Pancreas (tissue), 10 donors: ENCODE measurements around the gene HIVEP1. TPM values are rescaled to one million over a fixed set of nuclear protein-coding genes. Genes with fewer than 3 reads are reported as not detected.

Source experiments
- ATAC-seq, 4 donors: fragments of 200-7000 bp; cut with Tn5 transposase; one replicate each; pipeline versions ENCODE4 v1.8.0 to v1.9.1; 2020; ENCODE audit warnings: mild to moderate bottlenecking in 4 of 4, moderate library complexity in 4 of 4
- DNase-seq, 6 donors: peaks; one replicate each; pipeline ENCODE4 v3.0.0-alpha.2; 2020
- FAIRE-seq: peaks from 2 replicates; lab custom pipeline; 2012; peaks lifted over from hg19 to GRCh38; lab: Jason Lieb, UNC
- H3K27ac ChIP-seq, 4 donors: fragments of 200-600 bp; sonication (generic); 1 replicate in 3 of 4; 2 replicates in 1 of 4; pipeline versions ENCODE4 v1.5.0 to v1.8.0; 2020
- H3K27me3 ChIP-seq, 4 donors: fragments of 200-600 bp; one replicate each; pipeline ENCODE4 v1.8.0; 2021
- H3K36me3 ChIP-seq, 3 donors: fragments of 200-600 bp; sonication (generic) in 1 of 3; one replicate each; pipeline versions ENCODE4 v1.5.0 to v1.8.0; 2020 to 2021
- H3K4me1 ChIP-seq, 3 donors: fragments of 200-600 bp; one replicate each; pipeline ENCODE4 v1.8.0; 2021
- H3K4me3 ChIP-seq, 4 donors: fragments of 200-600 bp; sonication (generic) in 2 of 4; one replicate each; pipeline versions ENCODE4 v1.5.0 to v1.8.0; 2020 to 2021
- H3K9me3 ChIP-seq, 4 donors: fragments of 200-600 bp; one replicate each; pipeline ENCODE4 v1.8.0; 2021
- WGBS, 2 donors: extraction: QIAGEN DNeasy Blood & Tissue Kit; methylation state at CpG; one replicate each; pipeline ENCODE4 v1.1.7; 2013; 5-methylcytosine and 5-hydroxymethylcytosine counted together
- intact Hi-C, 3 donors: fragments of 100-400 bp; cut with DNase I; formaldehyde crosslinking; loops; one replicate each; pipeline versions ENCODE4 v1.11.1 to v1.14.2; 2022
- polyA plus RNA-seq, 2 donors: library from polyadenylated mRNA; stranded (reverse); fragments of 200-250 nt; gene quantifications; one replicate each; pipeline ENCODE4 v1.2.3, GENCODE V29; 2013
- total RNA-seq, 6 donors: library from RNA; stranded (reverse); fragmentation: NEBNext Ultra II Directional in 4 of 6; extraction: Animal tissue kit (Norgen Biotek cat#: 25700) in 4 of 6; gene quantifications; one replicate each; pipeline versions ENCODE4 v1.2.1 to v1.2.4, GENCODE V29; 2021 to 2023
- TF ChIP-seq, protein P1 (sequence below), 4 donors: fragments of 200-600 bp; sonication (generic) in 3 of 4; IDR thresholded peaks; one replicate each; pipeline versions ENCODE4 v1.5.0 to v1.8.0; 2021; ENCODE audit warnings: antibody characterized with exemption in 4 of 4
- donor health status: healthy with polysubstance abuse.
- donor health status: DM: no; HTN: no; CAD: no; lungs with moderate emphysema.
- donor health status: DM: no; HTN: no; CAD: no.
- donor health status: control.
- donor health status: control.
- donor health status: Bipolar disorder and iron deficiency.
- donor health status: DM: yes; HTN: yes; CAD: no.
- donor health status: DM: no; HTN: no; CAD: no.
- donor health status: DM: no; HTN: no; CAD: no.
- donor health status: DM: yes; HTN: yes; CAD: no.

HIVEP1 gene
- total and polyA plus RNA-seq, 8 donors, result 3.8 to 17.7 (median 9.2) TPM

DNA sequence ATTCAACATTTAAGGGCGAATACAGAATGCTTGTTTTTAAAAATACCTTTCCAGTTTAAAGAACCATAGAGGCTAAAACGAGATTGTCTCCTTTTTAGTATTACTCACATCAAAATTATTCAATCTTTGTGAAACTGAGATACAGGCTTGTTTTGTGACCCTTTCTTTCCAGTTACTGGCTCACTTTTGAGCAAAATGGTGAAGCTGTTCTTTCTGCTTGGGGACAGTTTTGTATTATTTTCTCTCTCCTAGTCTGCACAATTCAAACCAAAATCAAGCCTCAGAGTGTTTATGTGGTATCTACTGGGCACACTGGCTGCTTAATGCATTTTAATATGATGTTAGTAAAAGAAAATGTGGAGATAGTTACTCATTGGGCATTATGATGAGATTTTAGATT, 36.5 kb downstream of the HIVEP1 start:
- H3K27ac ChIP-seq, result no peak overlapping the region
- no peak for ATAC-seq
- WGBS, 2 donors, result 74 to 78% methylated on average over 2 of the region's 2 CpGs

DNA sequence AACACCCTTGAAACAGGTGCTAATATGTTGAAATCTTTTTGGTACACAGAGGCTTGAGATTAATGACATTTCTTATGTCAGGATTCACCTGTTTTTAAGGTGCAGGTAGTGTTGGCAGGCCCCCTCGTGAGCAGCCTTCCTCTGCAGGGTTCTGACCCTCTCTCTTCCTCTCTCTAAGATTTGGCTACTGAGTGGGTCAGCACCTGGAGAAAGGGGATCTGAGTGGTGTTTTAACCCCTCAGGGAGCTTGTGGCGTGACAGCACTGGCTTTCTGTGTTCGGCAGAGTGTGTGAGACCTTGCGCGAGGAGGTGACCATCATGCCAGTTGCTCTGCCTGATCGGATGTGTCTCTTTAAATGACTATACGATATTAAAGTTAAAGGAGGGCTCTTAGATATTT, 37.1 kb downstream of the HIVEP1 start:
- TF ChIP-seq, protein P1, sequence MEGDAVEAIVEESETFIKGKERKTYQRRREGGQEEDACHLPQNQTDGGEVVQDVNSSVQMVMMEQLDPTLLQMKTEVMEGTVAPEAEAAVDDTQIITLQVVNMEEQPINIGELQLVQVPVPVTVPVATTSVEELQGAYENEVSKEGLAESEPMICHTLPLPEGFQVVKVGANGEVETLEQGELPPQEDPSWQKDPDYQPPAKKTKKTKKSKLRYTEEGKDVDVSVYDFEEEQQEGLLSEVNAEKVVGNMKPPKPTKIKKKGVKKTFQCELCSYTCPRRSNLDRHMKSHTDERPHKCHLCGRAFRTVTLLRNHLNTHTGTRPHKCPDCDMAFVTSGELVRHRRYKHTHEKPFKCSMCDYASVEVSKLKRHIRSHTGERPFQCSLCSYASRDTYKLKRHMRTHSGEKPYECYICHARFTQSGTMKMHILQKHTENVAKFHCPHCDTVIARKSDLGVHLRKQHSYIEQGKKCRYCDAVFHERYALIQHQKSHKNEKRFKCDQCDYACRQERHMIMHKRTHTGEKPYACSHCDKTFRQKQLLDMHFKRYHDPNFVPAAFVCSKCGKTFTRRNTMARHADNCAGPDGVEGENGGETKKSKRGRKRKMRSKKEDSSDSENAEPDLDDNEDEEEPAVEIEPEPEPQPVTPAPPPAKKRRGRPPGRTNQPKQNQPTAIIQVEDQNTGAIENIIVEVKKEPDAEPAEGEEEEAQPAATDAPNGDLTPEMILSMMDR (IDR thresholded peaks at IDR 0.05), result no peak
- no peak overlapping the region for H3K27ac ChIP-seq
- intact Hi-C loops, result no loop called here
- no peak overlapping the region for H3K4me3 ChIP-seq
- ATAC-seq (no peak), FAIRE-seq (no peak), DNase-seq (no peak)
- H3K9me3 ChIP-seq, result no peaks in the 10 kb centered on the region
- WGBS, 2 donors, result 92 to 93% methylated on average over 7 of the region's 7 CpGs
- H3K4me1 ChIP-seq, result no peaks in the 10 kb centered on the region
- H3K36me3 ChIP-seq, result no peaks in the 10 kb centered on the region
- no peaks in the 10 kb centered on the region for H3K27me3 ChIP-seq

More for the DNA sequence above, 36.5 kb downstream of the HIVEP1 start:
- Histone ChIP-seq H3K4me3 (no peak overlapping the region), H3K36me3 (no peaks in the 10 kb centered on the region), H3K4me1 (no peaks in the 10 kb centered on the region), H3K27me3 (no peaks in the 10 kb centered on the region), H3K9me3 (no peaks in the 10 kb centered on the region)
- no peak for DNase-seq
- no peak for FAIRE-seq
- TF ChIP-seq, protein P1 (IDR thresholded peaks at IDR 0.05), result no peak
- intact Hi-C loops, result no loop called here

GRCh38 chr6:12051861-12052368, 39.8 kb downstream of the HIVEP1 start:
- H3K27me3 ChIP-seq, result no peaks in the 10 kb centered on the region
- FAIRE-seq (no peak), ATAC-seq (peak in 2 of 4 donors; percentile 46 to 83), DNase-seq (no peak)
- no peaks in the 10 kb centered on the region for H3K36me3 ChIP-seq
- no peak overlapping the region for H3K4me3 ChIP-seq
- 86 to 91% methylated on average over 4 of the region's 4 CpGs for WGBS, 2 donors
- TF ChIP-seq, protein P1 (IDR thresholded peaks at IDR 0.05), result no peak
- H3K9me3 ChIP-seq, result no peaks in the 10 kb centered on the region
- no peaks in the 10 kb centered on the region for H3K4me1 ChIP-seq
- no peak overlapping the region for H3K27ac ChIP-seq
- intact Hi-C loops, result no loop called here

DNA sequence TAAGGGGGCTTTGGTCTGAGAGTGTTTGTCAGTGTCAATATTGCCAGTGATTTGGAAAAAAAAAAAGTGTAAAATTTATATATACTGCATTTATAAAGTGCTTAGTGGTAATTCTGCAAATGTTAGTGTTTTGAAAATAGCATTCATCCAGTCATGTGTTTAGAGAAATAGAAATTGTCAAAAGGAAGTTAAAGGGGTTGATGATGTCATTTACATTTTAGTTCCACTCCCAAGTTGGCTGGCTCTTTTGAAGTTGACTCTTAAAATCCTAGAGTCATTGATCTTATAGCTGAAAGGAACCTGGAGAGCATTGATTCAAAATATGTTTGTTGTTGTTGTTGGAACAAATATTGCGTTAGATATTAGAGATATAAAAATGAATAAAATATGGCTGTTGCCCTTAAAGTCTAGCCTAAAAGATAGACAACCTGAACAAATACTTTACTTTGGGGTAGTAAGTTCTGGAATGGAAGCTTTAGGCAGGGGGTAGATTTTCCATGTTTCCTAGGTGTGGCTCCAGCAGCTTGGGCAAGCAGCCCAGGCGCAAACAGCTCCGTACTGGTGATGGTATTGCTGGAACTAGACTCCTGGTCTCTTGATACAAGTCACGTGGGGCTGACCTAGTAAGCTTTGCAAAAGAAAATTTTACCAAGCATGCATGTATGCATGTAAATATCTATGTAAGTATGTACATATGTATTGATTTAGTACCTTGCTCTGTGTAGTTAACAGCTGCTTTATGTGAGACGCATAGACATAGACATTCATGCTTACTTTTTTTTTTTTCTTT, 46.3 kb downstream of the HIVEP1 start:
- FAIRE-seq (no peak), ATAC-seq (peak; percentile 72 to 83 (median 78)), DNase-seq (peak in 4 of 6 donors; percentile 20 to 33 (median 26))
- Histone ChIP-seq H3K27me3 (no peaks in the 10 kb centered on the region), H3K27ac (no peak overlapping the region), H3K4me1 (peaks cover 0 to 12% (median 8%) of the 10 kb centered on the region in 3 donors), H3K4me3 (no peak overlapping the region), H3K36me3 (no peaks in the 10 kb centered on the region), H3K9me3 (no peaks in the 10 kb centered on the region)
- TF ChIP-seq, protein P1 (IDR thresholded peaks at IDR 0.05), result no peak
- WGBS, 2 donors, result 47 to 59% methylated on average over 5 of the region's 5 CpGs
- intact Hi-C loops, result no loop called here
